NB4 (cell line): ENCODE results near the gene MUL1.

Source experiments
- DNase-seq: peaks from one replicate; pipeline ENCODE4 v3.0.0; 2010; ENCODE audit warnings: low read depth
- H3K4me3 ChIP-seq: one replicate; pipeline ENCODE4 v1.5.1; 2011; ENCODE audit warnings: mild to moderate bottlenecking, low read depth, low read length, moderate library complexity
- CTCF ChIP-seq: IDR thresholded peaks from one replicate; pipeline ENCODE4 v1.5.1; 2012; ENCODE audit warnings: low read depth, low read length
- MAX ChIP-seq: IDR thresholded peaks from 2 replicates; pipeline ENCODE4 v1.6.1; 2011; ENCODE audit warnings: low read depth, low read length
- MYC ChIP-seq: IDR thresholded peaks from 2 replicates; pipeline ENCODE4 v1.6.1; 2011; ENCODE audit warnings: low read depth, low read length
- POLR2A ChIP-seq: IDR thresholded peaks from 2 replicates; pipeline ENCODE4 v1.6.1; 2011; ENCODE audit warnings: mild to moderate bottlenecking; ENCODE audit not compliant: insufficient read length; ENCODE audit errors: extremely low read depth

The MUL1 gene

GRCh38 chr1:20534659-20535417 lies 26.9 kb upstream of the MUL1 start:
- TF ChIP-seq CTCF (no peak), MAX (no peak), MYC (no peak), POLR2A (no peak)
- no peak for DNase-seq
- no peak overlapping the region for H3K4me3 ChIP-seq

DNA sequence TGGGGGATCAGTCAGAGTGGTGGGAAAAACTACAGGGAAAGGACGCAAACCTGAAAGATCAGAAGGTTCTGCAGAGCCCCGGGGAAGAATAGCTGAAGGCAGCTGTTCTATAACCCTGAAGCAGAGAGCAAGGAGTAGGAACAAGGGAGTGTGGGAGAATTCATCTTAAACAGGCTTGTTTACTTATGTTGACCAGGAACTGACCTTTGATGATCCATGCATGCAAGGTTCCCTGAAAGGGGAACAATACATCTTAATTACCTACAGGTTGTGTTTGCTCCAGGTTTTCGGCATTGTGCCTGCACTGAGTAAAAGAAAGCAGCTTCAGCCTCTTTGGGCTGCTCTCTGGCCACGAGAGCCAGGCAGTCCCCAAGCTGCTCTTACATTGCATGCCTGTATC lies 25.7 kb upstream of the MUL1 start:
- no peak for DNase-seq
- TF ChIP-seq MYC (no peak), MAX (no peak), POLR2A (no peak), CTCF (no peak)
- no peak overlapping the region for H3K4me3 ChIP-seq

DNA sequence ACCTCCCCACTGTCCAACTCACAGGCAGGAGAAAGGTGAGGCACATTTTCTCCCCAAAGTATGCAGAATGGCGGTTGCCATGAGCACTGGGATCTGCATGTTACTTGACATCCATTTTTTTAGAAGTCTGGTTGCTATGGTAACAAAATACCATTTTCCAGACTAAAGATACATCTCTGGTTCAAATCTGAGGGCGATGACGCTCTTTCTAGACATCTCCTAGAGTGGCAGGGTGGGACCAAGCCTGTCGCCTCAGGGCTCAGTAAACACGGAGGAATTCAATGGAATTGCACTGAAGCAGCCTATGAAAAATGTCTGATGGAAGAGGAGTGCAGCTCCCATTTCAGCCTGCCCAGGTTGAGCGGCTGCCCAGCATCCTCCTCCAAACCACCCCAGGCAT lies 22.9 kb upstream of the MUL1 start:
- no peak for DNase-seq
- H3K4me3 ChIP-seq: no peak overlapping the region
- TF ChIP-seq MAX: no peak

- TF ChIP-seq CTCF: no peak
- no peak for TF ChIP-seq POLR2A
- no peak for TF ChIP-seq MYC
- no peak for TF ChIP-seq MAX
- H3K4me3 ChIP-seq: no peak overlapping the region
- no peak for DNase-seq
These were observed 22.4 kb upstream of the MUL1 start for GRCh38 chr1:20530306-20530705.

GRCh38 chr1:20528221-20528620 lies 20.3 kb upstream of the MUL1 start:
- no peak overlapping the region for H3K4me3 ChIP-seq
- TF ChIP-seq MYC (no peak), POLR2A (no peak), MAX (no peak), CTCF (no peak)
- no peak for DNase-seq

GRCh38 chr1:20526267-20526666 lies 18.3 kb upstream of the MUL1 start:
- TF ChIP-seq MAX (no peak), CTCF (no peak), POLR2A (no peak), MYC (no peak)
- H3K4me3 ChIP-seq: no peak overlapping the region
- no peak for DNase-seq
